WERI-Rb-1 (cell line): ENCODE data around the gene ANKFN1.

Source experiments
- DNase-seq: peaks from one replicate; pipeline ENCODE4 v3.0.0-alpha.2; 2020
- H3K27ac ChIP-seq: fragments of 250-450 bp; sonication (Bioruptor Pico); 2 replicates; pipeline ENCODE4 v1.5.1; 2020; ENCODE audit warnings: mild to moderate bottlenecking, moderate library complexity
- H3K27me3 ChIP-seq: fragments of 250-450 bp; sonication (Bioruptor Pico); 2 replicates; pipeline ENCODE4 v1.5.1; 2021; ENCODE audit warnings: mild to moderate bottlenecking, low read depth, moderate library complexity; ENCODE audit not compliant: insufficient read depth, severe bottlenecking
- H3K36me3 ChIP-seq: fragments of 250-450 bp; sonication (Bioruptor Pico); 2 replicates; pipeline ENCODE4 v1.5.1; 2020; ENCODE audit warnings: mild to moderate bottlenecking, moderate library complexity
- H3K4me3 ChIP-seq: 2 replicates; pipeline ENCODE4 v1.5.1; 2011; ENCODE audit warnings: low read depth, mild to moderate bottlenecking, control low read depth, low read length
- H3K9me3 ChIP-seq: fragments of 250-450 bp; sonication (Bioruptor Pico); 2 replicates; pipeline ENCODE4 v1.5.1; 2021; ENCODE audit warnings: mild to moderate bottlenecking, moderate library complexity; ENCODE audit not compliant: severe bottlenecking
- TF ChIP-seq, protein P1 (sequence below): IDR thresholded peaks from 2 replicates; pipeline ENCODE4 v1.5.1; 2011; ENCODE audit warnings: low read depth, mild to moderate bottlenecking, control low read depth, inconsistent platforms, low read length

The ANKFN1 gene

DNA sequence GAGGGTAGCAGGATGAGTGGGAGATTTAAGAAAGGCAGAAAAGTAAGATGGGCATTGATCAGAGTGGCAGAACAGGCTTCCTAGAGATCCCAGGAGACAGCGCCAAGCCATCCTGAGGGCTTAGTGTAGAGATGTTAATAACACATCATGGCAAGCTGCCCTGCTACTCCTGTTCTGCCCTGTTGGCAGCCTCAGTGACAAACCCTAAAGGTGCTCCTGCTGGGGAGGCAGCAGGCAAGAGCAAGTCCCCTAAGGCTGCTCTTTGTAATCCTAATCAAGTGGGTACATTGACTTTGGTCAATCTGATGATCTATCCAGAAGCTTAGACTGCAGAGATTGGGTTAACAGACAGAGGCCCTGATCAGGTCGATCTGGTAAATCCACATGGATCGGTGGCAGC lies 16.3 kb downstream of the ANKFN1 start:
- H3K27me3 ChIP-seq: no peaks in the 10 kb centered on the region
- TF ChIP-seq, protein P1, sequence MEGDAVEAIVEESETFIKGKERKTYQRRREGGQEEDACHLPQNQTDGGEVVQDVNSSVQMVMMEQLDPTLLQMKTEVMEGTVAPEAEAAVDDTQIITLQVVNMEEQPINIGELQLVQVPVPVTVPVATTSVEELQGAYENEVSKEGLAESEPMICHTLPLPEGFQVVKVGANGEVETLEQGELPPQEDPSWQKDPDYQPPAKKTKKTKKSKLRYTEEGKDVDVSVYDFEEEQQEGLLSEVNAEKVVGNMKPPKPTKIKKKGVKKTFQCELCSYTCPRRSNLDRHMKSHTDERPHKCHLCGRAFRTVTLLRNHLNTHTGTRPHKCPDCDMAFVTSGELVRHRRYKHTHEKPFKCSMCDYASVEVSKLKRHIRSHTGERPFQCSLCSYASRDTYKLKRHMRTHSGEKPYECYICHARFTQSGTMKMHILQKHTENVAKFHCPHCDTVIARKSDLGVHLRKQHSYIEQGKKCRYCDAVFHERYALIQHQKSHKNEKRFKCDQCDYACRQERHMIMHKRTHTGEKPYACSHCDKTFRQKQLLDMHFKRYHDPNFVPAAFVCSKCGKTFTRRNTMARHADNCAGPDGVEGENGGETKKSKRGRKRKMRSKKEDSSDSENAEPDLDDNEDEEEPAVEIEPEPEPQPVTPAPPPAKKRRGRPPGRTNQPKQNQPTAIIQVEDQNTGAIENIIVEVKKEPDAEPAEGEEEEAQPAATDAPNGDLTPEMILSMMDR: no peak
- no peaks in the 10 kb centered on the region for H3K9me3 ChIP-seq
- no peaks in the 10 kb centered on the region for H3K36me3 ChIP-seq
- DNase-seq: no peak
- H3K27ac ChIP-seq: no peak overlapping the region
- H3K4me3 ChIP-seq: no peak overlapping the region

DNA sequence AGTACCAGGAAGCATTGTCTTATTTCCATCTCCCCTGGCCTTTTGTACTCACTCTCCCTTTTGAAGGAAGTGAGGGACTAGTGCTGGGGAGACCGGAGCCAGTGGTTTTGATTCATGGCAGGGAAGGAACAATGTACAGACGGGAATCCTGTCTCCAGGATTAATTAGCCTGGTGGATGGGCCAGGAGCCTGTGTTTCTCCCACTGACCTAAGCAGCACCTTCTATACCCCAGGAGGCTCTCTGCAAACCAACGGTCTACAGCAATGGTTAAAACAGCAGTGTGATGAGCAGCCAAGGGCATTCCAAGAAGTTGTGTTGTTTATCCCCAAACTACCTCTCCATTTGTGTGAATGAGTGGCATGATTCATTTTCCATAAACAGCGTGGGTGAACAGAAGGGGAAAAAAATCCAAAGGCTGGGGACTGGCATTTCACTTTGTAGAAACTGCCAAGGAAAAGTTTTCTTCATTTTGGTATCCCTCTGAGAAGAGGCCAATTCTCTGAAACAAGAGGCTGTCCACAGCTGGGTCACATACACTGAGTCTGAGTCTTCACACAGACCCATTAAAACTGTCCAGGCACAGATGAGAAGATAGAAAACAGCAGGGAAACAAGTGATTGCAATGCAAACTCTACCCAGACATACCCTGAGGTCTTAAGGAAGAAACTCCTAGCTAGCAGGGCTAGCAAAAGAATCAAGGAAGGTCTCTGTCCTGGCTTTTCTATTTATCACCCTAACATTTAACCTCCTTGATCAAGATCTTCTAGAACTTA lies 18.1 kb downstream of the ANKFN1 start:
- Histone ChIP-seq H3K4me3 (no peak overlapping the region), H3K27ac (0 out of 2 replicates have a peak overlapping the region, but pooled peaks have one; percentile 7), H3K9me3 (no peaks in the 10 kb centered on the region), H3K36me3 (no peaks in the 10 kb centered on the region), H3K27me3 (no peaks in the 10 kb centered on the region)
- TF ChIP-seq, protein P1: no peak
- DNase-seq: no peak

GRCh38 chr17:56172517-56172982 lies 19.3 kb downstream of the ANKFN1 start:
- no peaks in the 10 kb centered on the region for H3K9me3 ChIP-seq
- no peaks in the 10 kb centered on the region for H3K36me3 ChIP-seq
- TF ChIP-seq, protein P1: no peak
- no peaks in the 10 kb centered on the region for H3K27me3 ChIP-seq
- no peak overlapping the region for H3K4me3 ChIP-seq
- H3K27ac ChIP-seq: no peak overlapping the region
- peak; percentile 75 for DNase-seq

DNA sequence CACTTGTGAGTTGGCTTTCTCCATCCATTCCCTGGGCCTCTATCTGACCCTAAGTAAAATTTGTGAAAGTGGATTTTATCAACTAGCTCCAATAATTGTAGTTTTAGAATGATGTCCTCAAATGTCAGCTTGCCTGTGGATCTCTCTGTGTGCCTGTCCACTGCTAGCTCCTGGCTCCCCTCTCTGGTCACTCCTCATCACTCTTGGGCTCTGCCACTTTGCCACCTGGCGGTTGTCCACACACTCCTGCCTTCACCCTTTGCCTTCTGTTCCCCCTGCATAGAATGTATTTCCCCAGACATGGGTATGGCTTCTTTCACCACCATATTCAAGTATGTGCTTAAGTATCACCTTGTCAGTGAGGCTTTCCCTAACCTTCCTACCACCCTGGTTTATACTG lies 19.8 kb downstream of the ANKFN1 start:
- H3K27me3 ChIP-seq: no peaks in the 10 kb centered on the region
- no peak overlapping the region for H3K4me3 ChIP-seq
- no peak overlapping the region for H3K27ac ChIP-seq
- DNase-seq: no peak
- TF ChIP-seq, protein P1: no peak
- H3K9me3 ChIP-seq: no peaks in the 10 kb centered on the region
- no peaks in the 10 kb centered on the region for H3K36me3 ChIP-seq

DNA sequence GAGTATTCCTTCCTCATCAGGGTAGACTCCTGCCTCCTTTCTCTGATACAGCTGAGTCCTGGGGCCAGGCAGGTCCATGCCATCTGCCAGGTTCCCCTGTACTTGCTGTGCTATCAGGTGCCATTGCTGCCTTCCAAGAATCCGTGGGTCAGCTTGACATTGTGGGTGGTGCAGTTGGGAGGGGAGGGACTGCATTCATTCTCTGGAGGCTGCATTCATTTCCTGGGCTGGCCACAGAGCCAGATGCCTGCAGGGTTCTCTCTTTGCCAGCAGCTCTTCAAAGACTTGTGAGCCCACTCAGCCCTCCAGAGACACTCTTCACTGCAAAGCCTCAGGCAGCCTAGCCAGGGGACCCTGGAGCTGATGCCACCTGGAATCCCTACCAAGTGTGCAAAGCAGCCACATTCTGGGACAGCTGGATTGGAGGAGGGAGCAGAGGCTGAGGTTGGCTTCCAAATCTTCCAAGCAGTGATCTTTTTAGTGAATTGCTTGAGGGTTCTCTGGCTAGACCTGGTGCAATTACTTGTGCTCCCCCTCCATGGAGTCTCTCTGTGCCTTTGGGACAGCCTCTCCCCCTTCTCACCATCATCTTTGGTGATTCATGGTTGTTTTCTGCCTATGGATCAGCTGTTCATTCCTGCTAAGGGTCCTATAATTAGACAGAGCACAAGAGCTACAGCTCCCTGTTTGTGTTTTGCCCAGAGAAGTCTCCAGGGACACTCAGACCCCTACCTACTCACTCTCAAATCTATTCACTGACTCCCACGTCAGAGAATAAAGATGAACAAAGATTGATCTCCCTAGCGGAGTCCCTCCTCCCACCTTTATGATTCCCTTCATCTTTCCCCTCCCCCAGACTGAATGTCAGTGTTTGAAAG lies 20.9 kb downstream of the ANKFN1 start:
- peak; percentile 50 for DNase-seq
- Histone ChIP-seq H3K4me3 (no peak overlapping the region), H3K9me3 (no peaks in the 10 kb centered on the region), H3K36me3 (no peaks in the 10 kb centered on the region), H3K27me3 (no peaks in the 10 kb centered on the region), H3K27ac (peak overlapping the region; percentile 47)
- TF ChIP-seq, protein P1: no peak
